Measurements from ENCODE around the gene RNPS1.
"Not testable (repeated sequence)": the region's sequence is repeated elsewhere in the genome, so short reads cannot be mapped to it uniquely, and the experiment has no call there.

Gene RNPS1

DNA sequence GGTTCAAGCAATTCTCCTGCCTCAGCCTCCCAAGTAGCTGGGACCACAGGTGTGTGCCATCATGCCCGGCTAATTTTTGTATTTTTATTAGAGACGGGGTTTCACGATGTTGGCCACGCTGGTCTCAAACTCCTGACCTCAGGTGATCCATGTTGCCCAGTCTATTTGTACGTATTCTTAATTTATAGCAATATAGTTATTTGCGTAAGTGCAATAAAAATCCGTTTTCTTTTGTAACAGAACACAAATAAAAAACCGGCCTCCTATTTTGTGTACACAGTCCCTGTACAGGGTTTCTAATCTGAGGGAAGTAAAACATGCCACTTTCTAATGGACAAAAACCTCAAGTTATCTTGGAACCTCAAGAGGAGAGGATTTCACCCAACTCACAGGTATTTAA is 7.7 kb downstream of the RNPS1 start:
- peaks cover 6% of the 10 kb centered on the region for H3K79me2 ChIP-seq
- TF ChIP-seq CTCF (IDR thresholded peaks at IDR 0.05) = no peak
- no peak overlapping the region for H3K27ac ChIP-seq
- no peaks in the 10 kb centered on the region for H3K4me1 ChIP-seq
- no peak overlapping the region for H2AFZ ChIP-seq
- no peak overlapping the region for H3K4me3 ChIP-seq (ENCODE audit: low read depth, low read length)
- H3K9ac ChIP-seq = no peak overlapping the region
- H3K9me3 ChIP-seq (ENCODE audit: control insufficient read depth, low read length) = no peaks in the 10 kb centered on the region
- no peak overlapping the region for H3K4me2 ChIP-seq (ENCODE audit: low read length)
- no peaks in the 10 kb centered on the region for H3K36me3 ChIP-seq (ENCODE audit: control insufficient read depth, insufficient read depth, low read length)
- H3K27me3 ChIP-seq (ENCODE audit: control insufficient read depth, insufficient read depth, low read length) = no peaks in the 10 kb centered on the region

DNA sequence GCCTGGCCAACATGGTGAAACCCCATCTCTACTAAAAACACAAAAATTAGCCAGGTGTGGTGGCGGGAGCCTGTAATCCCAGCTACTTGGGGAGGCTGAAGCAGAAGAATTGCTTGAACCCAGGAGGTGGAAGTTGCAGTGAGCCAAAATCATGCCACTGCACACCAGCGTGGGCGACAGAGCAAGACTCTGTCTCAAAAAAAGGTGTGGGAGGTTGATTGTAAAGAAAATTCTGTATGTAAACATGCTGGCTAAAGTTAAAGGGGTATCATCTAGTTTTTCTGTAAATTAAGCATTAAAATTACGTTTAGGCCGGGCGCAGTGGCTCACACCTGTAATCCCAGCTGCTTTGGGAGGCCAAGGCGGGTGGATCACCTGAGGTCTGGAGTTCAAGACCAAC is 9.4 kb downstream of the RNPS1 start:
- H3K27me3 ChIP-seq (ENCODE audit: control insufficient read depth, insufficient read depth, low read length); H3K36me3 ChIP-seq (ENCODE audit: control insufficient read depth, insufficient read depth, low read length); H3K4me1 ChIP-seq: not testable (repeated sequence)

GRCh38 chr16:2257726-2258125 is 10.2 kb downstream of the RNPS1 start:
- TF ChIP-seq CTCF (IDR thresholded peaks at IDR 0.05) = no peak
- no peak overlapping the region for H3K4me2 ChIP-seq (ENCODE audit: low read length)
- no peaks in the 10 kb centered on the region for H3K4me1 ChIP-seq
- H2AFZ ChIP-seq = no peak overlapping the region
- H3K79me2 ChIP-seq = peaks cover 2% of the 10 kb centered on the region
- H3K27ac ChIP-seq = no peak overlapping the region
- no peaks in the 10 kb centered on the region for H3K9me3 ChIP-seq (ENCODE audit: control insufficient read depth, low read length)
- H3K4me3 ChIP-seq (ENCODE audit: low read depth, low read length) = no peak overlapping the region
- no peak overlapping the region for H3K9ac ChIP-seq
- H3K36me3 ChIP-seq (ENCODE audit: control insufficient read depth, insufficient read depth, low read length) = no peaks in the 10 kb centered on the region
- no peaks in the 10 kb centered on the region for H3K27me3 ChIP-seq (ENCODE audit: control insufficient read depth, insufficient read depth, low read length)

More for the DNA sequence above, 9.4 kb downstream of the RNPS1 start:
- not testable (repeated sequence) for H3K9ac ChIP-seq; H2AFZ ChIP-seq; H3K79me2 ChIP-seq; H3K9me3 ChIP-seq (ENCODE audit: control insufficient read depth, low read length); H3K27ac ChIP-seq; H3K4me2 ChIP-seq (ENCODE audit: low read length); H3K4me3 ChIP-seq (ENCODE audit: low read depth, low read length)

- peaks cover 2% of the 10 kb centered on the region for H3K79me2 ChIP-seq
- H3K4me2 ChIP-seq (ENCODE audit: low read length) = no peak overlapping the region
- H3K9ac ChIP-seq = no peak overlapping the region
- H3K27me3 ChIP-seq (ENCODE audit: control insufficient read depth, insufficient read depth, low read length) = no peaks in the 10 kb centered on the region
- H3K9me3 ChIP-seq (ENCODE audit: control insufficient read depth, low read length) = no peaks in the 10 kb centered on the region
- H3K4me1 ChIP-seq = peaks cover 5% of the 10 kb centered on the region
- no peak overlapping the region for H3K27ac ChIP-seq
- H2AFZ ChIP-seq = no peak overlapping the region
- H3K4me3 ChIP-seq (ENCODE audit: low read depth, low read length) = no peak overlapping the region
- no peak for TF ChIP-seq CTCF (IDR thresholded peaks at IDR 0.05)
- H3K36me3 ChIP-seq (ENCODE audit: control insufficient read depth, insufficient read depth, low read length) = no peaks in the 10 kb centered on the region
Observed at GRCh38 chr16:2256531-2257140, 11.3 kb downstream of the RNPS1 start.

DNA sequence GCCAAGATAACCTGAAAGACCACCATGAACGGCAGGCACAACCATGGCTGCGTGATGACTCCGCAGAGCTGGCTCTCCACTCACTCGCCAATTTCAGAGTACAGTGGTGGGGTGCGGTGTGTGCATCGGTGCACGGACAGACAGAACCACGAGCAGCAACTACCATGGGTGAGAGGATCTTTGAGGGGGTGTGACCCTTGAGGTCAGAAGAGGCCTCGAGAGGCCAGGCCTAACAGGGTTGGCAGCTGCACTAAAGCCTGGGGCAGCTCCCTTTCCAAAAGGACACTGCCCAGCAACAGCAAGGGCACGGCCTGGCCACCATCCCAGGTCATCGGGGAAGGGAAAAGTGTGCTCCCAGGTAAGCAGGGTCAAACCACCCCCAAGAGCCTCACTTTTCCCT is 14.6 kb downstream of the RNPS1 start:
- H3K27me3 ChIP-seq (ENCODE audit: control insufficient read depth, insufficient read depth, low read length) = no peaks in the 10 kb centered on the region
- no peaks in the 10 kb centered on the region for H3K36me3 ChIP-seq (ENCODE audit: control insufficient read depth, insufficient read depth, low read length)
- H3K27ac ChIP-seq = no peak overlapping the region
- peaks cover 5% of the 10 kb centered on the region for H3K4me1 ChIP-seq
- no peak for TF ChIP-seq CTCF (IDR thresholded peaks at IDR 0.05)
- no peak overlapping the region for H3K4me3 ChIP-seq (ENCODE audit: low read depth, low read length)
- no peak overlapping the region for H3K9ac ChIP-seq
- H3K9me3 ChIP-seq (ENCODE audit: control insufficient read depth, low read length) = no peaks in the 10 kb centered on the region
- no peak overlapping the region for H2AFZ ChIP-seq
- no peak overlapping the region for H3K4me2 ChIP-seq (ENCODE audit: low read length)
- H3K79me2 ChIP-seq = peaks cover 2% of the 10 kb centered on the region
